Measurements from ENCODE around the gene TMPRSS3.

- TF ChIP-seq CTCF (IDR thresholded peaks at IDR 0.05) (no peak), POLR2A (IDR thresholded peaks at IDR 0.05) (no peak)
These were observed 65.2 kb downstream of the TMPRSS3 start for GRCh38 chr21:42330380-42331371.

Data from heart left ventricle (tissue), 13 donors.